ENCODE data around the gene CALCOCO2.
"Not testable (repeated sequence)": the region's sequence is repeated elsewhere in the genome, so short reads cannot be mapped to it uniquely, and the experiment has no call there.

CALCOCO2 gene

GRCh38 chr17:48830840-48831548, at the start of gene CALCOCO2:
TSS of gene CALCOCO2 (plus strand) at chr17:48831035. CDS start at chr17:48841708, 10,673 bp downstream.
- DNase-seq: peak; percentile 38

- DNase-seq: no peak
These were observed 43.0 kb upstream of the CALCOCO2 start for GRCh38 chr17:48787828-48788227.

GRCh38 chr17:48790607-48791127, 40.2 kb upstream of the CALCOCO2 start:
- DNase-seq: no peak

GRCh38 chr17:48791128-48792032, 39.5 kb upstream of the CALCOCO2 start:
- DNase-seq: no peak

- no peak for DNase-seq
These were observed 38.6 kb upstream of the CALCOCO2 start for GRCh38 chr17:48792033-48792798.

GRCh38 chr17:48795444-48796162, 35.2 kb upstream of the CALCOCO2 start:
- no peak for DNase-seq

- not testable (repeated sequence) for DNase-seq
These were observed 34.7 kb upstream of the CALCOCO2 start for GRCh38 chr17:48796163-48796522.

GRCh38 chr17:48799069-48799723, 31.6 kb upstream of the CALCOCO2 start:
- DNase-seq: no peak

GRCh38 chr17:48800626-48801217, 30.1 kb upstream of the CALCOCO2 start:
- DNase-seq: no peak

GRCh38 chr17:48804936-48805411, 25.9 kb upstream of the CALCOCO2 start:
- DNase-seq: no peak

GRCh38 chr17:48809182-48809581, 21.7 kb upstream of the CALCOCO2 start:
- no peak for DNase-seq

- DNase-seq: no peak
These were observed 18.8 kb upstream of the CALCOCO2 start for GRCh38 chr17:48812001-48812400.

GRCh38 chr17:48814504-48814903, 16.3 kb upstream of the CALCOCO2 start:
- no peak for DNase-seq

GRCh38 chr17:48815311-48815710, 15.5 kb upstream of the CALCOCO2 start:
- no peak for DNase-seq

GRCh38 chr17:48816438-48816773, 14.4 kb upstream of the CALCOCO2 start:
- no peak for DNase-seq

GRCh38 chr17:48816774-48817590, 13.9 kb upstream of the CALCOCO2 start, which contains the start of gene TTLL6:
TSS of gene TTLL6 (minus strand) at chr17:48817229. CDS start at chr17:48817072, 157 bp downstream.
- no peak for DNase-seq

- no peak for DNase-seq
These were observed 12.4 kb upstream of the CALCOCO2 start for GRCh38 chr17:48818361-48818841.

GRCh38 chr17:48819466-48819865, 11.4 kb upstream of the CALCOCO2 start:
- no peak for DNase-seq

- not testable (repeated sequence) for DNase-seq
These were observed 9.9 kb upstream of the CALCOCO2 start for GRCh38 chr17:48820936-48821335.
